ENCODE measurements around the gene TFDP1. TPM values are rescaled to one million over a fixed set of nuclear protein-coding genes. Genes with fewer than 3 reads are reported as not detected.

The TFDP1 gene
- polyA plus RNA-seq, 1 of the 3 experiments (the other 2 are of a cell fraction) = 76.7 TPM

GRCh38 chr13:113546571-113547237, 37.8 kb upstream of the TFDP1 start:
- Histone ChIP-seq H4K20me1 (ENCODE audit: insufficient read depth) (peaks cover 54% of the 10 kb centered on the region), H3K79me2 (ENCODE audit: insufficient read depth) (peaks cover 42% of the 10 kb centered on the region), H3K27ac (ENCODE audit: low read depth in 2 of 2, low read length in 1 of 2) (peak overlapping the region in 1 of 2 experiments; percentile 99; a peak in 2 of 4 replicates), H2AFZ (ENCODE audit: low read depth) (no peak overlapping the region), H3K36me3 (replicated peaks in 1 of 2; ENCODE audit: control insufficient read depth in 1 of 2, insufficient read depth in 2 of 2, low read length in 1 of 2) (peaks cover 21 to 31% of the 10 kb centered on the region in 2 experiments), H3K9me2 (no peaks in the 10 kb centered on the region), H3K4me3 (ENCODE audit: low read depth in 2 of 2, low read length in 1 of 2) (no peak overlapping the region), H3F3A (replicated peaks; ENCODE audit: insufficient read depth) (no peaks in the 10 kb centered on the region), H3K9ac (no peak overlapping the region), H3K4me2 (no peak overlapping the region), H3K4me1 (ENCODE audit: control insufficient read depth in 1 of 2, insufficient read depth in 2 of 2, low read depth in 1 of 2, low read length in 1 of 2) (peaks cover 0 to 73% of the 10 kb centered on the region in 2 experiments; a peak in 2 of 4 replicates), H3K9me3 (no peaks in the 10 kb centered on the region), H3K27me3 (ENCODE audit: insufficient read depth) (no peaks in the 10 kb centered on the region)
- POLR2A ChIA-PET = no interaction called here
- no peak for DNase-seq
- CTCF ChIA-PET = interaction anchor here (0.8 to 4.8 kb wide), 3 partner anchors 15 to 89 kb away, joined by 5 to 39 read pairs (median 21); no protein-coding TSS in a partner anchor
- no peak for TF ChIP-seq RFX5 (IDR thresholded peaks at IDR 0.05; ENCODE audit: low read length)
- TF ChIP-seq SIN3A (IDR thresholded peaks at IDR 0.05; ENCODE audit: borderline replicate concordance, low read depth, low read length) = no peak
- no peak for TF ChIP-seq JUND (IDR thresholded peaks at IDR 0.05)
- TF ChIP-seq EZH2phosphoT487 (IDR thresholded peaks at IDR 0.05; ENCODE audit: borderline replicate concordance, low read depth) = no peak
- no peak for TF ChIP-seq GATA2 (CRISPR knock-in tag; IDR thresholded peaks at IDR 0.05)
- no peak for TF ChIP-seq RAD21 (IDR thresholded peaks at IDR 0.05; ENCODE audit: low read length)
- no peak for TF ChIP-seq NRF1 (IDR thresholded peaks at IDR 0.05; ENCODE audit: low read depth, low read length)
- no peak for TF ChIP-seq SMC3 (IDR thresholded peaks at IDR 0.05; ENCODE audit: low read depth, low read length)
- TF ChIP-seq RXRA (IDR thresholded peaks at IDR 0.05; ENCODE audit: borderline replicate concordance, low read depth) = no peak
- TF ChIP-seq CHD2 (IDR thresholded peaks at IDR 0.05; ENCODE audit: low read length, partially characterized antibody) = no peak
- no peak for TF ChIP-seq ELF1 (IDR thresholded peaks at IDR 0.05)
- WGBS (ENCODE audit: low lambda C conversion rate) = 95% methylated on average over 12 of the region's 19 CpGs

- Histone ChIP-seq H3F3A (replicated peaks; ENCODE audit: insufficient read depth) (no peaks in the 10 kb centered on the region), H3K9me2 (no peaks in the 10 kb centered on the region), H2AFZ (ENCODE audit: low read depth) (no peak overlapping the region), H3K4me3 (ENCODE audit: low read depth in 2 of 2, low read length in 1 of 2) (no peak overlapping the region), H3K79me2 (ENCODE audit: insufficient read depth) (peaks cover 41% of the 10 kb centered on the region), H3K4me2 (no peak overlapping the region), H3K9ac (no peak overlapping the region), H3K36me3 (replicated peaks in 1 of 2; ENCODE audit: control insufficient read depth in 1 of 2, insufficient read depth in 2 of 2, low read length in 1 of 2) (peaks cover 21 to 36% of the 10 kb centered on the region in 2 experiments), H4K20me1 (ENCODE audit: insufficient read depth) (peaks cover 52% of the 10 kb centered on the region), H3K27ac (ENCODE audit: low read depth in 2 of 2, low read length in 1 of 2) (peak overlapping the region in 1 of 2 experiments; percentile 99; a peak in 2 of 4 replicates), H3K9me3 (no peaks in the 10 kb centered on the region), H3K27me3 (ENCODE audit: insufficient read depth) (no peaks in the 10 kb centered on the region), H3K4me1 (ENCODE audit: control insufficient read depth in 1 of 2, insufficient read depth in 2 of 2, low read depth in 1 of 2, low read length in 1 of 2) (peaks cover 0 to 71% of the 10 kb centered on the region in 2 experiments; a peak in 2 of 4 replicates)
- CTCF ChIA-PET = interaction anchor here (0.8 to 4.8 kb wide), 2 partner anchors 14 to 89 kb away, joined by 5 to 39 read pairs; no protein-coding TSS in a partner anchor
- POLR2A ChIA-PET = no interaction called here
- no peak for TF ChIP-seq NFIC (IDR thresholded peaks at IDR 0.05; ENCODE audit: borderline replicate concordance)
- TF ChIP-seq MEF2A (IDR thresholded peaks at IDR 0.05; ENCODE audit: borderline replicate concordance, low read depth) = no peak
- TF ChIP-seq YY1 (IDR thresholded peaks at IDR 0.05; ENCODE audit: low read depth) = no peak
- TF ChIP-seq, protein P1, sequence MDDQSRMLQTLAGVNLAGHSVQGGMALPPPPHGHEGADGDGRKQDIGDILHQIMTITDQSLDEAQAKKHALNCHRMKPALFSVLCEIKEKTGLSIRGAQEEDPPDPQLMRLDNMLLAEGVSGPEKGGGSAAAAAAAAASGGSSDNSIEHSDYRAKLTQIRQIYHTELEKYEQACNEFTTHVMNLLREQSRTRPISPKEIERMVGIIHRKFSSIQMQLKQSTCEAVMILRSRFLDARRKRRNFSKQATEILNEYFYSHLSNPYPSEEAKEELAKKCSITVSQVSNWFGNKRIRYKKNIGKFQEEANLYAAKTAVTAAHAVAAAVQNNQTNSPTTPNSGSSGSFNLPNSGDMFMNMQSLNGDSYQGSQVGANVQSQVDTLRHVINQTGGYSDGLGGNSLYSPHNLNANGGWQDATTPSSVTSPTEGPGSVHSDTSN (IDR thresholded peaks at IDR 0.05) = no peak
- no peak for TF ChIP-seq RFX5 (IDR thresholded peaks at IDR 0.05; ENCODE audit: low read length)
- TF ChIP-seq USF1 (IDR thresholded peaks at IDR 0.05; ENCODE audit: borderline replicate concordance, low read depth) = no peak
- 94% methylated on average over 15 of the region's 27 CpGs for WGBS (ENCODE audit: low lambda C conversion rate)
- DNase-seq = no peak
Measured at GRCh38 chr13:113547238-113547971, 37.1 kb upstream of the TFDP1 start.

All from SK-N-SH (cell line).